Vagina (tissue), 2 donors: ENCODE data around the gene REM2.

ENCODE experiments used
- CTCF ChIP-seq, 3 experiments: fragments of 450-650 bp in 2 of 3; fragments of 200-600 bp in 1 of 3; sonication (generic) in 1 of 3; IDR thresholded peaks; one replicate each; pipeline ENCODE4 v1.5.1; 2017 to 2019; ENCODE audit warnings: antibody characterized with exemption in 3 of 3, mild to moderate bottlenecking in 2 of 3, moderate library complexity in 2 of 3
- POLR2A ChIP-seq, 2 donors: fragments of 450-650 bp; IDR thresholded peaks; one replicate each; pipeline ENCODE4 v1.6.1; 2017; ENCODE audit warnings: antibody characterized with exemption in 2 of 2, mild to moderate bottlenecking in 2 of 2, moderate library complexity in 2 of 2
- POLR2AphosphoS5 ChIP-seq, 2 donors: sonication (generic); formaldehyde crosslinking; IDR thresholded peaks; one replicate each; pipeline ENCODE4 v1.9.0; 2017; ENCODE audit warnings: antibody characterized with exemption in 2 of 2, mild to moderate bottlenecking in 2 of 2, low read depth in 1 of 2; ENCODE audit not compliant: insufficient read depth in 1 of 2

- TF ChIP-seq CTCF (IDR thresholded peaks at IDR 0.05) = no peak
- TF ChIP-seq POLR2A (IDR thresholded peaks at IDR 0.05) = no peak
- no peak for TF ChIP-seq POLR2AphosphoS5 (IDR thresholded peaks at IDR 0.05; ENCODE audit: insufficient read depth in 1 of 2, low read depth in 1 of 2)
Measured at GRCh38 chr14:22843123-22843925, 39.7 kb upstream of the REM2 start.
